Activated T-helper 1 cell treated with anti-CD3 and anti-CD28 coated beads, Interleukin-12 subunit alpha, Interleukin-12 subunit beta, Interleukin-2, Interleukin-4 antibody, amounts not matched to agents 30 ng/mL and 10 ng/mL and 1 ng/mL, durations not matched to agents 14 hours and 24 hours and 36 hours (primary cell): ENCODE measurements around the gene IGF2. TPM values are rescaled to one million over a fixed set of nuclear protein-coding genes. Genes with fewer than 3 reads are reported as not detected.

Source experiments
- DNase-seq: peaks from one replicate; pipeline ENCODE4 v3.0.0; 2021; ENCODE audit warnings: low spot score
- H3K27ac Mint-ChIP-seq: one replicate; pipeline ENCODE4 v1.8.0; 2021; ENCODE audit warnings: mild to moderate bottlenecking, mixed read lengths
- H3K27me3 Mint-ChIP-seq: one replicate; pipeline ENCODE4 v1.8.0; 2022; ENCODE audit warnings: mild to moderate bottlenecking, moderate library complexity, mixed read lengths; ENCODE audit not compliant: insufficient read depth
- H3K36me3 Mint-ChIP-seq: one replicate; pipeline ENCODE4 v1.8.0; 2021; ENCODE audit warnings: low read depth, mixed read lengths
- H3K4me1 Mint-ChIP-seq: one replicate; pipeline ENCODE4 v1.8.0; 2021; ENCODE audit warnings: low read depth, mixed read lengths
- H3K4me3 Mint-ChIP-seq: one replicate; pipeline ENCODE4 v1.8.0; 2021; ENCODE audit warnings: mild to moderate bottlenecking, moderate library complexity, mixed read lengths
- H3K9me3 Mint-ChIP-seq: one replicate; pipeline ENCODE4 v1.8.0; 2021; ENCODE audit warnings: mixed read lengths
- intact Hi-C: fragments of 100-400 bp; cut with micrococcal nuclease; formaldehyde crosslinking; loops from one replicate; pipeline ENCODE4 v1.15.1; 2024
- total RNA-seq: library from RNA; stranded (reverse); gene quantifications from 2 replicates; pipeline ENCODE4 v1.2.3, GENCODE V29; 2022

Gene IGF2
- total RNA-seq, 1 donor from 2014 or later, result 1.5 TPM

DNA sequence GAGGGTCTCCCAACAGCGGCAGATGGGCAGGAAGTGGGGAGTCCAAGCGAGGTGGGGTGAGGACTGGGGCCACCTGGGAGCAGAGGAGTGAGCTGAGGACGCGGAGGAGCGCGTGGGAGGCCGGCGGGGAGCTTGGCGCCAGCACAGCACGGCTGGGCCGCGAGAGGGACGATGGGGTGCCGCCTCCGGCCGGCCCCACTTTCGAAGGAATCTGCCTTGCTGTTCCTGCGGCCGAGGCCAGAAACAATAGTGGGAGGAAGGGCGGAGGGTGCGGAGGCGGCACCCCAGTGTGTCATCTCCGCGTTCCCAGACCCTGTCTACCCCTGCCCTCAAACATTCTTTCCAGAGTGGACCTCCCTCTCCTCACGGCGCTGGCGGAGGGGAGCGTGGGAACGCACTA, 16.3 kb upstream of the IGF2 start:
- peaks cover 7% of the 10 kb centered on the region for H3K27me3 Mint-ChIP-seq
- H3K4me3 Mint-ChIP-seq, result no peak overlapping the region
- H3K4me1 Mint-ChIP-seq, result peaks cover 7% of the 10 kb centered on the region
- H3K9me3 Mint-ChIP-seq, result no peaks in the 10 kb centered on the region
- intact Hi-C loops, result no loop called here
- no peak overlapping the region for H3K27ac Mint-ChIP-seq
- no peak for DNase-seq
- H3K36me3 Mint-ChIP-seq, result no peaks in the 10 kb centered on the region

DNA sequence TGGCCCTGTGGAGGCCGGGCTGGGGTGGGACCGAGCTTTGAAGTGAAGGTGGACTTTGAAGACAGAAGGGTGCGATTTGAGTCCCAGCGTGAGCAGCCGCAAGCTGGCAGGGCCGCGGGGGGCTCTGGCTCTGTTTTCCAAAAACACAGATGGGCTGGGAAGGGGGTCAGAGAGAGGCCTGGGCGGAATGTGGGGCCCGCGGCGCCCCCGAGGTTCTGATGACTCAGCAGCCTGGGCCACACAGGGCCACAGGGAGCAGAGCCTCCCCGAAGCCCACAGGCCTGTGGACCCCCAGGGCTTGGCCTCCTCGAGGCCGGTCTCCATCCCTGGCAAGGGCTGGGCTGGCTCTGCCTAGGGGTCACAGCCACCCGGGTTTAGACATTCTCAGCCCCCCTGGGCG, 15.7 kb upstream of the IGF2 start:
- no peak for DNase-seq
- Mint-ChIP-seq H3K27ac (no peak overlapping the region), H3K9me3 (no peaks in the 10 kb centered on the region), H3K4me1 (peaks cover 13% of the 10 kb centered on the region), H3K36me3 (no peaks in the 10 kb centered on the region), H3K27me3 (peaks cover 13% of the 10 kb centered on the region), H3K4me3 (no peak overlapping the region)
- intact Hi-C loops, result no loop called here

DNA sequence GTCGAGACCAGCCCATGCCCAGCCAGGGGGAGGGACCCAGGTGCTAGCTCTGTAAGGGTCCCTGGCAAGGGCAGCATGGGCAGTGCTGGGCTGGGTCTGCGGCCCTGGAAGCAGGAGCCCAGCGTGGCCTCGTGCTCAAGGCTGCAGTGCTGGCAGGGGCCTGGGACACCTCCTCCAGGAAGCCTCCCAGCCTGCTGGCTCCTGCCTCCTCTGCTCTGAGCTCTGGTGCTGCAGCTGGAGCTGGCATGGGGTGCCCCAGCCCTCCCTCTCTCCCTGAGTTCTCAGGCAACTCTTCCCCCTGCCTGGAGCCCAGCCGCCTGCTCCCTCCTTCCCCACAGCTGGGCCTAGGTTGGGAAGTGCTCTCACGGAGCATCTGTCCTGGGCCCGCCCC, 15.0 kb upstream of the IGF2 start:
- intact Hi-C loops, result no loop called here
- peaks cover 15% of the 10 kb centered on the region for H3K4me1 Mint-ChIP-seq

DNA sequence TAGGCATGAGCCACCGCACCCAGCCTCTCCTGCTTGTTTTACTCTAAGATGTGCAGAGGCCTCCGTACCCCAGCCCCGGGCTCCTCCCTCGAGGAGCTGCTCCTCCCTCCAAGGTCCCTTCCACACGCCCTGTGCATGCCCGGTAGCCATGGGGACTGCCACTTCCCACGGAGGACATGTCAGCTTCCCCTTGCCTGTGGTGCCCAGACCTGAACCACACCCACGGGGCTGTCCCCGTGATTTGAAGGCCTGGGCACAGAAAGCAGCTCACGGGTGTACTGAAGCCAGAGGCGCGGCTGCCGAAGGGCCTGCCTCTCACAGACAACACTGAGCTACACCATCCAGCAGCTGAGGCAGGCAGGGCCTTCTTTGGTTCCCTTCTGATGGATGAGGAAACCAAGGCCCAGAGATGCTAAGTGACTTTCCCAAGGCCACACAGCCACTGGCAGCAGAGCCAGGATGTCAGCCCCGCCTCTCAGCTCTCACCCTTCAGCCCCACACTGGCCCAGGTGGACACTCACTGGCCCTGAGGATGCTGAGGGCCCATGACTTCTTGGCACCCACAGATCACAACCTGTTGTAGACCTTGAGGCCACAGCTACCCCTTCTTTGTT, 14.5 kb upstream of the IGF2 start:
- no peak overlapping the region for H3K4me3 Mint-ChIP-seq
- H3K27ac Mint-ChIP-seq, result no peak overlapping the region
- H3K27me3 Mint-ChIP-seq, result peaks cover 23% of the 10 kb centered on the region
- no peak for DNase-seq
- no peaks in the 10 kb centered on the region for H3K9me3 Mint-ChIP-seq
- no peaks in the 10 kb centered on the region for H3K36me3 Mint-ChIP-seq
- peaks cover 15% of the 10 kb centered on the region for H3K4me1 Mint-ChIP-seq
- intact Hi-C loops, result no loop called here

More for the DNA sequence above, 15.0 kb upstream of the IGF2 start:
- Mint-ChIP-seq H3K4me3 (no peak overlapping the region), H3K9me3 (no peaks in the 10 kb centered on the region), H3K36me3 (no peaks in the 10 kb centered on the region), H3K27me3 (peaks cover 18% of the 10 kb centered on the region), H3K27ac (no peak overlapping the region)
- no peak for DNase-seq

DNA sequence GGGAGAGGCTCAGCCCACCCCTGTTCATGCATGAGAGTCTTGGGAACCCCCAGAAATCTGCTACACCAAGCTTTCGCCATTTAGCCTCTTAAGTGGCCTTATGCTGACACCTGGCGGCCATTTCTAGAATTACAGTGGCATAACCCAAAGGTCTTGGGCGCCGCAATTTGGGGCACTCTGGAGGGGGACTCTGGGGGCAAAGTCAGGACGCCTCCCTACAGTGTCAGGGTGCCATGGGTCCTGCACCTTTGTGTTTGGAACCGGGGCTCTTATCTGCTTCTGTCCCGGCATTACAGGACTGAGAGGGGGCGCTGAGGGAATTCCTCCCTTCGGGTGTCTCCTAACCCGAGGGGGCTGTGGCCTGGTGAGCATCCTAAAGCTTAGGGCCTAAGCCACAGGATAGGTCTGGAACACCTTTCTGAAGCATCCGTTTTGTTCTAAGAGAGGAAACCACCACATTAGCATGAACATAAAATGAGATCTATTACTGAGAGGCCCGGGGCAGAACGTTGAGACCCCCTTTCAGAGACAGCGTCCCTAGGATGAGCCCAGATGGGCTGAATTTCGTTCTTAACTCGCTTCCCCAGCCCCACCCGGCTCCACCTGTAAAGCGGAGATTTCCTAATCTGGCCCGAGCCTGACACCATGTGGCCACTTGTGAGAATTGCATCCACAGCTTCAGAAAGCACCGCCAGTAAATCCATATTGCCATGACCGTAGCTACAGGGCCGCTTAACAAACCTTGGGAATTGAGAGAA, 12.5 kb upstream of the IGF2 start:
- peak; percentile 60 for DNase-seq
- H3K9me3 Mint-ChIP-seq, result no peaks in the 10 kb centered on the region
- peaks cover 15% of the 10 kb centered on the region for H3K4me1 Mint-ChIP-seq
- H3K27me3 Mint-ChIP-seq, result peaks cover 35% of the 10 kb centered on the region
- no peak overlapping the region for H3K27ac Mint-ChIP-seq
- H3K4me3 Mint-ChIP-seq, result no peak overlapping the region
- no peaks in the 10 kb centered on the region for H3K36me3 Mint-ChIP-seq
- intact Hi-C loops, result loop anchor here (1.0 to 2.0 kb wide), 6 partner anchors 8 to 499 kb away; no protein-coding TSS in a partner anchor

DNA sequence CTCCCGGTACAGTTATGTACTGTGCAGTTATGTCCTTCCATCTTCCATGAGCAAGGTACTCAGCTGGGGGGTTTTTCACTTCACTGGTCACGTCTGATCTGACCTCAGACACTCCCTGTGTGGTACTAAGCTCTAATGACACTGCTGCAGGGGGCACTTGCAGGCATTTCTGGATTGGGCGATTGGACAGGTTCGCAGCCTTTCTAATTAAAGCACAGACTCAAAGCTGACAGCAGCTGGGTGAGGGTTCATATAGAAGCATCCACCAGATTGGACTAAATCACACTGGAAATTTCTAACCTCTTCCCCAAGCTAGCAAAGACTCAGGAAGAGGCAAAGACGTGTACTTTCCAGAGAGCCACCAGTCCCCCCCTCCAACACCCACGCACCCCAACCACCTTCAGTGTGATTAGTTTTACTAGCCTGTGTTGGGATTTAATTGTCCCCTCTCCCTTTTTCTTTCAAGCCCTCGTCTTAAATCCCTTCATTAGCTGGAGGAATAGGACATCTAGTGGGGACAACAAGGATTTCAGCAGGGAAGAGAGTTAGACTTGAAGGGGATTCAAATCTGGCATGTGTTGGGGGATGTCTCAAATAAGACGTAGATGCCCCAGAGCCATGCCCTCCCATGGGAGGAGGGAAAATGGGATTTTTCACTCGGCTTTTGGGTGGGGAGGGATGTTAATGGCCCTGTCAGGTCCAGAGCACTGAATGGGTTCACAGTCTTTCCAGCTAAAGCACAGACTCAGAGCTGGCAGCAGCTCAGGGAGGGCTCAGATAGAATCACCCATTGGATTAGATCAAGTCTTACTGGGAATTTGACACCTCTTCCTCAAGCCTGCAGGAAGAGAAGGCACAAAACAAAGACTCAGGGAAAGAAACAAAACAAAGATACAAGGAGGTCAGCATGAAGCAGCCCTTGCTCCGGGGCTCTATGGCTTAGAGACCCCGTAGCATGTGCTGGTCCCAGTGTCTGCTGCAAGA, 11.0 kb upstream of the IGF2 start:
- Mint-ChIP-seq H3K4me1 (peaks cover 15% of the 10 kb centered on the region), H3K9me3 (no peaks in the 10 kb centered on the region), H3K36me3 (no peaks in the 10 kb centered on the region), H3K4me3 (no peak overlapping the region), H3K27me3 (peaks cover 48% of the 10 kb centered on the region), H3K27ac (no peak overlapping the region)
- intact Hi-C loops, result loop anchor here (2.0 kb wide), 1 partner anchor 73 kb away; no protein-coding TSS in a partner anchor
- DNase-seq, result no peak

DNA sequence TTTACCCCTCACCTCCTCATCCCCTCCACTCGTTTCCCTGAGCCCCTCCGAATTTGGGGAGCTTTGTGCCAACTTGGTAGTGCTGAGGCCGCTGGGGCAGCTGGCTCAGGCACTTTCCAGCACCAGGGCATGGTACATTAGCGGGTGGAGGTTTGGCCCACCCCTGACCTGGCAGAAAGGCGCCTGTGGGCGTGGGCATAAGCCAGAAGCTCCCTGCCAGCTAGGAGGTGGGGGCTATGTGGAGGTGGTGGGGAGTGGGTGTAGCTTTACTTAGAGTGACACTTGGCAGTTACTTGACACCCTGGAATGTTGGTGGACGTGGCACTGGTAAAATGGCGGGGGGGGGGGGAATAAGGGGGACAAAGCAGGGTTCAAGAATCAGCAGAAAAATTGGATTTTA, 10.3 kb upstream of the IGF2 start:
- intact Hi-C loops, result no loop called here
- Mint-ChIP-seq H3K27ac (no peak overlapping the region), H3K4me1 (peaks cover 15% of the 10 kb centered on the region), H3K4me3 (no peak overlapping the region), H3K9me3 (no peaks in the 10 kb centered on the region), H3K36me3 (no peaks in the 10 kb centered on the region), H3K27me3 (peaks cover 54% of the 10 kb centered on the region)
- DNase-seq, result no peak

DNA sequence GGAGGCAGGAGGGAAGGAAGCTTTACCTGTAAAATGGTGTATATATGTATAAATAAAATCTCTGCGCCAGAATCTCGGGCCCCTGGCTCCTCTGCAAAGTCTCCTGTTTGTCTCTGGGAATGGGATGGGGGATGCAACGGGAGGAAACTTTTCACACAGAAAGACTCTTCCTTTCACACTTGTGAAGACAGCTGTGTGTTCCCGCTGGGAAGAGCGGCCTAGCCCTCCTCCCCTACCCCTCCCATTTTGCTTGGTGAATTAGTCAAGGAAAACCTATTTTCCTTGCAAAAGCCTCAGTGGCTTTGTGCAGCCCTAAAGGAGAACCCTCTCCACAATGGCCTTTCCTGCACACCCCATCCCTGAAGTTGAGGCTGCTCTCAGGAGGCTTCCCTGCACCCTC, 9.4 kb upstream of the IGF2 start:
- peaks cover 58% of the 10 kb centered on the region for H3K27me3 Mint-ChIP-seq
- DNase-seq, result no peak
- intact Hi-C loops, result no loop called here
- H3K4me1 Mint-ChIP-seq, result peaks cover 15% of the 10 kb centered on the region
- H3K4me3 Mint-ChIP-seq, result no peak overlapping the region
- no peak overlapping the region for H3K27ac Mint-ChIP-seq
- H3K36me3 Mint-ChIP-seq, result no peaks in the 10 kb centered on the region
- H3K9me3 Mint-ChIP-seq, result no peaks in the 10 kb centered on the region

DNA sequence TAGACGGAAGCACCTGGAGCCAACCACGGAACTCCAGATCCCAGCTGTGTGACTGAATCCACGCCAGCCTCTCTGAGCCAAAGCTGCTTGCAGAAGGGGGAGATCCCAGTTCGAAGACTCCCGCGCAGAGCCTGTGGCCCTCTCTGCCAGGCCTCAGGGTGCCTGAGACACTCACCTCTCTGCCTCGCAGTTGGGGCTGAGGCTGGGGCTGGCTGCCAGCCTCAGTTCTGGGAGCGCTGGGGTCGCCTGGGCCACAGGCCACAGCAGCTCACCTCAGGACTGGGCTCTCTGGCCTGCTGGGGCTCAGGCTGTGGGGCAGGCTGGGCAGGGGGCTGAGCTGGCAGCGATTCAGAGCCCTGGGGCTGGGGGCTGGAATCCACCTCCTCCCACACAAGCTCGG, 8.2 kb upstream of the IGF2 start:
- DNase-seq, result no peak
- Mint-ChIP-seq H3K27me3 (peaks cover 67% of the 10 kb centered on the region), H3K9me3 (no peaks in the 10 kb centered on the region), H3K27ac (no peak overlapping the region), H3K4me3 (no peak overlapping the region), H3K36me3 (no peaks in the 10 kb centered on the region), H3K4me1 (peaks cover 23% of the 10 kb centered on the region)
- intact Hi-C loops, result no loop called here

DNA sequence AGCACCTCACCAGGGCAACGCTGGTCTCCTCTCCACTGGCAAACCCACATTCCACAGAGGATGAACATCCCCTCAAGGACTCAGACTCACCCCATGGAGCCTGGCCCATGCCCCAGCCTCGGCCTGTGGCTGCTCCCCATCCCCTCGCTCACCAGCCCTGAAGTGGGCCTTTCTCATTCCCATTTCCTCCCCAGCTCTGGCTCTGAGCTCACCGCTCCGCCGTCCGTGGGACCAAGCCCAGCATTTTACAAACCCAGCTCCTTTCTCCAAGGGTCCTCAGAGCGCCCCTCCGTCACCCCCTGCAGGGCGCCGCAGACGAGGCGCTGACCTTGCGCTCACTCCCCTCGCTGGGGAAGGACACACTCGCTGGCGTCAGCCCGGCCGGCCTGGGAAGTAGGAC, 6.9 kb upstream of the IGF2 start:
- intact Hi-C loops, result no loop called here
- H3K27me3 Mint-ChIP-seq, result peaks cover 77% of the 10 kb centered on the region
- H3K4me1 Mint-ChIP-seq, result peaks cover 21% of the 10 kb centered on the region
- no peaks in the 10 kb centered on the region for H3K9me3 Mint-ChIP-seq
- H3K27ac Mint-ChIP-seq, result no peak overlapping the region
- H3K4me3 Mint-ChIP-seq, result no peak overlapping the region
- H3K36me3 Mint-ChIP-seq, result no peaks in the 10 kb centered on the region
- DNase-seq, result no peak

DNA sequence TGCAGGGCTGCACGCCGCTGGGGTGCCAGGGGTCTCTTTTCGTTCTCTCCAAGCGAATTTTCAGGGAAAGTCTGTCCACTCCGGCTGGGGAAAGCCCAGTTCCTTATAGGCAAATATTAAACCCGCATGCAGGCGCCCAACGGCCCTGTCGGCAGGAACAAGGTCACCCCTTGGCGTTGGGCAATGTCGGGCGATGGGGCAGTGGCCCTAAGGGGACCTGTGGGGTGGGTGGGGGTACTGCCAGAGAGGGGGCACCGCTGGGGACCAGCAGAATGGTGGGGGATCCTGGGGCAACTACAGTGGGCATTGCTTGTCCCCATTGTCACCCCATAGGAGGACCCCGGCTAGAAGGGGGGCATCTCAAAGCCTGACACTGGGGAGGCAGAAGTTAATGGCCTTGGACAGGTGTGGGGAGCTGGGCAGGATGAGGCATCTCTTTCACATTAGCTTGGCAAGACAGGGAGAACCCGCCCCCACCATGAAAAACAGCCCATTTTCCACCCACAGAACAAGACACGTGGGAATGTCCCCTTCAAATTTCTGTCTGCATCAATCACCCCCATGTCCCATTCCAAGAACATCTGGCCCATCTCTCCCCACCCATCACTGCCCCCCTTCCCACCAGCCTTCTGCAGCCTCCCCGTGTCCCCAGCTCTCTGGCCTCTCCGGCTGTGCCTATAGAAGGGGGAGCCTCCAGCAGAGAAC, 5.5 kb upstream of the IGF2 start:
- intact Hi-C loops, result loop anchor here (5.0 kb wide), 1 partner anchor 572 kb away; the partner anchor contains the start of gene DUSP8
- Mint-ChIP-seq H3K36me3 (no peaks in the 10 kb centered on the region), H3K27ac (no peak overlapping the region), H3K9me3 (no peaks in the 10 kb centered on the region), H3K4me3 (no peak overlapping the region), H3K4me1 (peaks cover 12% of the 10 kb centered on the region), H3K27me3 (peaks cover 65% of the 10 kb centered on the region)
- DNase-seq, result no peak

DNA sequence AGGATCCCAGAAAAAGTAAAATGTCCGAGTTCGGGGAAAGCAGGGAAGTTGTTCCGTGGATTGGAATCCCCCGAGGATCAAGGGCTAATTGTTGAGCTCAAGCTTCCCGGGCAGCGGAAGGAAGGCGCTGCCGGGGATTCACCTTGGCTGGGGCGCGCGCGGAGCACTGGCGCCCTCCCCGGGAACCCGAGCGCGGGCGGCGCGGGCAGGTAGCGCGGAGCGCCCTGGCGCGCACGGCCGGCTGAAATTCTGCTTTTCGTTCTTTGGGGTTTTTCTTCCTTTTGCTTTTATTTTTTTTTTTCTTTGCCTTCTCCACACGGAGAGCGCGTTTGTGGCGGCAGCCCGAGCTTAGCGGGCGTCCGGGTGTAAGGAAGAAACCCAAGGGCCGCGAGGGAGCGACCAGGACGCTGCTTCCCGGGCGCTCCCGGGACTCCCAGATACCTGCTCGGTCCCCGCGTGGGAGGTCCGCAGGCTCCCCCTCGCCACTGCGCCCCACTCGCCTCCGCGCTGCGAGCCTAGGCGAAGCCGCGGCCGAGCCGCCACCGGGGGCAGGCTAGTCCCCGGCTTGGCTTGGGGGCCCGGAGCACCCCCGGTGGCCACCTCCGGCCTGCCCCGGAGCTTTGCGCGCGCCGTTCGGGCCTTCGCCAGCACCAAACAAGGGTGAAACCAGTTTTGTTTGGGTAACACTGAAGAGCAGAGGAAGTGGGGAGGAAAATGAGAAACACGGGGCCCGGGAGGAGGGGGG, 4.8 kb upstream of the IGF2 start:
- Mint-ChIP-seq H3K27ac (no peak overlapping the region), H3K36me3 (no peaks in the 10 kb centered on the region), H3K4me3 (no peak overlapping the region), H3K27me3 (peaks cover 60% of the 10 kb centered on the region), H3K4me1 (peaks cover 12% of the 10 kb centered on the region), H3K9me3 (no peaks in the 10 kb centered on the region)
- no peak for DNase-seq
- intact Hi-C loops, result loop anchor here (1.0 to 5.0 kb wide), 5 partner anchors 7 to 572 kb away; partner anchors contain the start of gene DUSP8
